SK-N-SH treated with all-trans-retinoic acid at 6 μM for 48 hours (cell line): ENCODE measurements around the gene COPS8.

Experiments
- ARNTL ChIP-seq: fragments of 450-650 bp; formaldehyde crosslinking; IDR thresholded peaks from 2 replicates; pipeline ENCODE4 v1.5.0; 2020; ENCODE audit warnings: low read depth, mild to moderate bottlenecking, moderate library complexity, borderline replicate concordance
- CREB5 ChIP-seq: fragments of 250-450 bp; sonication (Bioruptor Pico); IDR thresholded peaks from 2 replicates; pipeline ENCODE4 v1.5.1; 2020; ENCODE audit warnings: low read depth, mild to moderate bottlenecking, moderate library complexity
- CSDC2 ChIP-seq: fragments of 250-450 bp; sonication (Bioruptor Pico); IDR thresholded peaks from 2 replicates; pipeline ENCODE4 v1.5.0; 2020; ENCODE audit warnings: mild to moderate bottlenecking, moderate library complexity
- PATZ1 ChIP-seq: fragments of 250-450 bp; sonication (Bioruptor Pico); IDR thresholded peaks from 2 replicates; pipeline ENCODE4 v1.8.0; 2020; ENCODE audit warnings: mild to moderate bottlenecking, moderate library complexity, borderline replicate concordance
- TSHZ2 ChIP-seq: fragments of 250-450 bp; sonication (Bioruptor Pico); IDR thresholded peaks from 2 replicates; pipeline ENCODE4 v1.5.0; 2020; ENCODE audit warnings: mild to moderate bottlenecking, moderate library complexity
- ZC3H10 ChIP-seq: fragments of 250-450 bp; sonication (Bioruptor Pico); IDR thresholded peaks from 2 replicates; pipeline ENCODE4 v1.5.1; 2021; ENCODE audit warnings: mild to moderate bottlenecking, moderate library complexity
- TF ChIP-seq, protein P1 (sequence below): fragments of 250-450 bp; sonication (Bioruptor Pico); IDR thresholded peaks from 2 replicates; pipeline ENCODE4 v1.5.1; 2021; ENCODE audit warnings: mild to moderate bottlenecking, moderate library complexity

DNA sequence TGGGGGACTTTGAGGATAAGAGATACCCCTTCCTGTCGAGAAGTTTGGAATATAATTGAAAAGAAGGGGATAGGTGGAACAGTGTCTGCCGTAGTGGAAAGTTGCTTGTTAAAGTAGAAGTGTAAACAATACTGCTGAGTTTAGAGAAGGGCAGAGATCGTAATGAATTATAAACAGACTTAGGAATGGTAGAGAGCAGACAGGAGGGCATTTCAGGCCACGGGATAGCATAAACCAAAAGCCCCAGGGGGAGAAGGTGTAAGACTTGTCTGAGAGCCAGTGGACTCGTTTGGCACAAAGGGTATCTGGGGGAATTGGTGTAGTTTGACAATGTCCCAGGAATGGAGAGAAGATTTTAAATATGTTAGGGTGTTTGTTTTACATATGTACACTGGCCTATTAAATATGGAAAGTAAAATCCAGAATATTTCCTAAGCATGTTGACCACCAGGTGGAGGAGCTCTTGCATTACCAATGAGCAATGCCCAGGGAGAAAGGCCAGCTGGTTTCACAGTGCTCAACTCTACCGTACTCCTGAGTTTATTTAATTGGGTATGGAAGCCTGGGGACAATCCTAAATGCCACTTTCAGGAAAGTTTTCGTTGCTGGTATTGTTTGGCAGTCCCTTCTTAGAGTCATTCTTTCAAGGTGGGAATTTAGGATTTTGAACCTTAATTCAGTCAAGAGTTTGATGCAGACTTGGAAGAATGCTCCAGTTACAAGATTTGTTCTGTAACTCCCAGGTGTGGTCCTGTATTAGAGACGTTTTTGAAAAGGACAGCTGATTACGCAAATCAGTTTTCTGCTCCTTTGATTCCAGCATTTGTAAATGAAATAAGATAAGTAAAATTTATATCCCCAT is 7.5 kb downstream of the COPS8 start:
- TF ChIP-seq, protein P1, sequence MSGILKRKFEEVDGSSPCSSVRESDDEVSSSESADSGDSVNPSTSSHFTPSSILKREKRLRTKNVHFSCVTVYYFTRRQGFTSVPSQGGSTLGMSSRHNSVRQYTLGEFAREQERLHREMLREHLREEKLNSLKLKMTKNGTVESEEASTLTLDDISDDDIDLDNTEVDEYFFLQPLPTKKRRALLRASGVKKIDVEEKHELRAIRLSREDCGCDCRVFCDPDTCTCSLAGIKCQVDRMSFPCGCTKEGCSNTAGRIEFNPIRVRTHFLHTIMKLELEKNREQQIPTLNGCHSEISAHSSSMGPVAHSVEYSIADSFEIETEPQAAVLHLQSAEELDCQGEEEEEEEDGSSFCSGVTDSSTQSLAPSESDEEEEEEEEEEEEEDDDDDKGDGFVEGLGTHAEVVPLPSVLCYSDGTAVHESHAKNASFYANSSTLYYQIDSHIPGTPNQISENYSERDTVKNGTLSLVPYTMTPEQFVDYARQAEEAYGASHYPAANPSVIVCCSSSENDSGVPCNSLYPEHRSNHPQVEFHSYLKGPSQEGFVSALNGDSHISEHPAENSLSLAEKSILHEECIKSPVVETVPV (CRISPR knock-in tag), result no peak
- TF ChIP-seq CSDC2 (CRISPR knock-in tag) (no peak), ZC3H10 (no peak), PATZ1 (CRISPR knock-in tag) (no peak), CREB5 (CRISPR knock-in tag) (no peak), ARNTL (CRISPR knock-in tag) (no peak), TSHZ2 (CRISPR knock-in tag) (no peak)
